HCT116 (cell line): ENCODE results near the gene GBX1. TPM values are rescaled to one million over a fixed set of nuclear protein-coding genes. Genes with fewer than 3 reads are reported as not detected.

Experiments used
- ATAC-seq: fragments of 200-7000 bp; cut with Tn5 transposase; 2 replicates; pipeline ENCODE4 v1.9.1; 2020; ENCODE audit warnings: mild to moderate bottlenecking, moderate library complexity
- BruUV-seq: library from RNA; stranded (reverse); fragments of 400-500 nt; replicated peaks from 2 replicates; lab custom pipeline; 2021; lab: Mats Ljungman, UMichigan
- CTCF ChIA-PET: fragments of 300-600 bp; sonication (Branson Sonifier 250); formaldehyde crosslinking; loops from one replicate; lab custom pipeline; 2021; ENCODE audit warnings: antibody characterized with exemption; lab: Charles Lee
- POLR2A ChIA-PET: fragments of 300-600, 350-600 bp; sonication (Branson Sonifier 250); formaldehyde crosslinking; loops from one replicate; lab custom pipeline; 2021; ENCODE audit warnings: antibody characterized with exemption; lab: Charles Lee
- RAD21 ChIA-PET, 2 experiments: fragments of 300-600 bp; sonication (Branson Sonifier 250); formaldehyde crosslinking; loops; one replicate each; lab custom pipeline; 2023; ENCODE audit warnings: low total read pairs in 2 of 2; ENCODE audit not compliant: uncharacterized antibody in 2 of 2, unreplicated experiment in 2 of 2, low non-redundant PET in 1 of 2; lab: Charles Lee
- DNase-seq: peaks from one replicate; pipeline ENCODE4 v3.0.0-alpha.2; 2010; ENCODE audit warnings: low read depth, low spot score
- H2AFZ ChIP-seq: fragments of 200-600 bp; shearing (Covaris generic), sonication (generic); 2 replicates; pipeline ENCODE4 v1.6.1; 2017; ENCODE audit warnings: low read depth, mixed run types, mixed read lengths, antibody characterized with exemption, low read length; ENCODE audit not compliant: poor library complexity, severe bottlenecking
- H3K27ac ChIP-seq: 2 replicates; pipeline ENCODE4 v1.5.1; 2012; ENCODE audit warnings: low read depth, low read length
- H3K27me3 ChIP-seq: fragments of 200-600 bp; sonication (generic); 2 replicates; pipeline ENCODE4 v1.6.1; 2016; ENCODE audit warnings: mixed run types, low read length, mixed read lengths; ENCODE audit not compliant: insufficient read depth
- H3K36me3 ChIP-seq, 2 experiments: fragments of 200-500 bp in 1 of 2; fragments of 200-600 bp in 1 of 2; sonication (Bioruptor generic) in 1 of 2; sonication (generic) in 1 of 2; 2 replicates each; pipeline versions ENCODE4 v1.5.1 to v1.6.1; 2014 to 2016; ENCODE audit warnings: low read length in 2 of 2, inconsistent platforms in 1 of 2, mixed read lengths in 1 of 2, mixed run types in 1 of 2; ENCODE audit not compliant: insufficient read depth in 2 of 2, control insufficient read depth in 1 of 2
- H3K4me1 ChIP-seq, 2 experiments: fragments of 200-600 bp in 1 of 2; sonication (generic) in 1 of 2; 2 replicates each; pipeline versions ENCODE4 v1.5.1 to v1.6.1; 2012 to 2017; ENCODE audit warnings: low read length in 2 of 2, inconsistent platforms in 1 of 2, mild to moderate bottlenecking in 1 of 2, mixed read lengths in 1 of 2, mixed run types in 1 of 2, moderate library complexity in 1 of 2; ENCODE audit not compliant: insufficient read depth in 2 of 2, control insufficient read depth in 1 of 2
- H3K4me2 ChIP-seq: fragments of 200-600 bp; sonication (generic); 2 replicates; pipeline ENCODE4 v1.6.1; 2017; ENCODE audit warnings: mixed run types, low read length, mixed read lengths
- H3K4me3 ChIP-seq, 2 experiments: fragments of 200-600 bp in 1 of 2; sonication (generic) in 1 of 2; replicated peaks in 1 of 2; 2 replicates each; pipeline ENCODE4 v1.5.1; 2011 to 2016; ENCODE audit warnings: low read length in 2 of 2, control low read depth in 1 of 2, low read depth in 1 of 2, mild to moderate bottlenecking in 1 of 2, mixed read lengths in 1 of 2, mixed run types in 1 of 2
- H3K79me2 ChIP-seq: fragments of 200-600 bp; sonication (generic); 2 replicates; pipeline ENCODE4 v1.6.1; 2017; ENCODE audit warnings: mild to moderate bottlenecking, mixed run types, low read length, moderate library complexity, mixed read lengths; ENCODE audit not compliant: insufficient read depth
- H3K9ac ChIP-seq: fragments of 200-600 bp; sonication (generic); 2 replicates; pipeline ENCODE4 v1.6.1; 2016; ENCODE audit warnings: low read length, mixed read lengths
- H3K9me2 ChIP-seq: fragments of 200-600 bp; sonication (generic), shearing (Covaris generic); 2 replicates; pipeline ENCODE4 v1.6.1; 2017; ENCODE audit warnings: mixed run types, mild to moderate bottlenecking, moderate library complexity; ENCODE audit not compliant: insufficient read depth
- H3K9me3 ChIP-seq, 2 experiments: fragments of 200-500 bp in 1 of 2; fragments of 200-600 bp in 1 of 2; sonication (Bioruptor generic) in 1 of 2; sonication (generic) in 1 of 2; 2 replicates each; pipeline ENCODE4 v1.6.1; 2014 to 2017; ENCODE audit warnings: low read length in 2 of 2, mixed read lengths in 2 of 2, inconsistent platforms in 1 of 2, low read depth in 1 of 2, mild to moderate bottlenecking in 1 of 2, mixed run types in 1 of 2, moderate library complexity in 1 of 2; ENCODE audit not compliant: control insufficient read depth in 1 of 2, insufficient read depth in 1 of 2
- H4K20me1 ChIP-seq: fragments of 200-600 bp; sonication (generic), shearing (Covaris generic); 2 replicates; pipeline ENCODE4 v1.6.1; 2017; ENCODE audit warnings: mixed run types, mild to moderate bottlenecking, moderate library complexity; ENCODE audit not compliant: insufficient read depth
- ATF3 ChIP-seq: IDR thresholded peaks from 2 replicates; pipeline ENCODE4 v1.6.1; 2012
- CBX3 ChIP-seq: IDR thresholded peaks from 2 replicates; pipeline ENCODE4 v1.6.1; 2012; ENCODE audit warnings: low read depth
- CEBPB ChIP-seq: IDR thresholded peaks from 2 replicates; pipeline ENCODE4 v1.6.1; 2012; ENCODE audit warnings: low read depth
- CTCF ChIP-seq, 3 experiments: fragments of 200-600 bp in 1 of 3; sonication (generic) in 1 of 3; IDR thresholded peaks in 2 of 3; conservative IDR thresholded peaks in 1 of 3; 2 replicates each; pipeline ENCODE4 v1.5.1; 2012 to 2017; ENCODE audit warnings: low read depth in 2 of 3, low read length in 2 of 3, antibody characterized with exemption in 1 of 3, borderline replicate concordance in 1 of 3, control low read depth in 1 of 3, mild to moderate bottlenecking in 1 of 3, mixed read lengths in 1 of 3, mixed run types in 1 of 3, moderate library complexity in 1 of 3; ENCODE audit not compliant: insufficient read depth in 1 of 3
- ELF1 ChIP-seq: IDR thresholded peaks from 2 replicates; pipeline ENCODE4 v1.6.1; 2012; ENCODE audit warnings: low read depth, borderline replicate concordance
- EZH2 ChIP-seq: fragments of 200-600 bp; sonication (generic); IDR thresholded peaks from 2 replicates; pipeline ENCODE4 v1.6.1; 2017; ENCODE audit warnings: antibody characterized with exemption, mixed run types
- FOSL1 ChIP-seq: IDR thresholded peaks from 2 replicates; pipeline ENCODE4 v1.6.1; 2012; ENCODE audit warnings: low read depth
- JUND ChIP-seq: IDR thresholded peaks from 2 replicates; pipeline ENCODE4 v1.6.1; 2012
- MAX ChIP-seq: IDR thresholded peaks from 2 replicates; pipeline ENCODE4 v1.6.1; 2012
- POLR2A ChIP-seq: IDR thresholded peaks from 2 replicates; pipeline ENCODE4 v1.7.0; 2011; ENCODE audit warnings: borderline replicate concordance; ENCODE audit not compliant: insufficient read depth, insufficient read length; ENCODE audit errors: extremely low read depth
- POLR2AphosphoS5 ChIP-seq: IDR thresholded peaks from 2 replicates; pipeline ENCODE4 v1.6.1; 2011; ENCODE audit warnings: mild to moderate bottlenecking, low read depth, low read length, moderate library complexity
- RAD21 ChIP-seq: IDR thresholded peaks from 2 replicates; pipeline ENCODE4 v1.6.1; 2012; ENCODE audit warnings: low read depth, mild to moderate bottlenecking
- REST ChIP-seq: IDR thresholded peaks from 2 replicates; pipeline ENCODE4 v1.6.1; 2012; ENCODE audit warnings: low read depth
- SP1 ChIP-seq: IDR thresholded peaks from 2 replicates; pipeline ENCODE4 v1.6.1; 2012; ENCODE audit warnings: low read depth
- SRF ChIP-seq: IDR thresholded peaks from 2 replicates; pipeline ENCODE4 v1.6.1; 2012; ENCODE audit warnings: low read depth
- TCF7L2 ChIP-seq: IDR thresholded peaks from 2 replicates; pipeline ENCODE4 v1.7.0; 2011; ENCODE audit warnings: borderline replicate concordance, inconsistent platforms; ENCODE audit not compliant: insufficient read depth, insufficient read length; ENCODE audit errors: extremely low read depth
- YY1 ChIP-seq: IDR thresholded peaks from 2 replicates; pipeline ENCODE4 v1.6.1; 2011; ENCODE audit warnings: low read length, low read depth, moderate library complexity, mild to moderate bottlenecking; ENCODE audit not compliant: insufficient replicate concordance; ENCODE audit errors: extremely low read depth
- ZBTB33 ChIP-seq: IDR thresholded peaks from 2 replicates; pipeline ENCODE4 v1.6.1; 2011; ENCODE audit warnings: mild to moderate bottlenecking, low read length, moderate library complexity; ENCODE audit not compliant: insufficient replicate concordance; ENCODE audit errors: extremely low read depth
- ZFX ChIP-seq: fragments of 450-650 bp; IDR thresholded peaks from 2 replicates; pipeline ENCODE4 v1.6.1; 2017
- intact Hi-C: fragments of 100-400 bp; cut with micrococcal nuclease; formaldehyde crosslinking; loops from 2 replicates; pipeline ENCODE4 v1.10.0; 2022
- total RNA-seq: library from RNA; stranded (reverse); gene quantifications from one replicate; pipeline ENCODE4 v1.2.1, GENCODE V29; 2021; ENCODE audit not compliant: unreplicated experiment

The GBX1 gene
- total RNA-seq, 1 experiment from 2014 or later: 0.86 TPM

- RAD21 ChIA-PET: no interaction called here
- Histone ChIP-seq H3K36me3 (no peaks in the 10 kb centered on the region), H3K4me3 (no peak overlapping the region), H3K27ac (no peak overlapping the region), H3K27me3 (peaks cover 23% of the 10 kb centered on the region; the same call in 1 of the 2 replicates), H3K9me3 (no peaks in the 10 kb centered on the region), H4K20me1 (no peaks in the 10 kb centered on the region), H3K9ac (no peak overlapping the region), H3K4me2 (no peak overlapping the region), H3K79me2 (no peaks in the 10 kb centered on the region), H2AFZ (no peak overlapping the region), H3K4me1 (no peaks in the 10 kb centered on the region), H3K9me2 (no peaks in the 10 kb centered on the region)
- POLR2A ChIA-PET: no interaction called here
- no peak for DNase-seq
- CTCF ChIA-PET: no interaction called here
- no TSS peak for BruUV-seq
- intact Hi-C loops: no loop called here
- no peak for ATAC-seq
- TF ChIP-seq CTCF (IDR thresholded peaks at IDR 0.05 in 2 of 3, conservative IDR thresholded peaks at IDR 0.05 in 1 of 3; ENCODE audit: borderline replicate concordance in 1 of 3, insufficient read depth in 1 of 3, low read depth in 2 of 3, low read length in 2 of 3) (no peak), ZBTB33 (no peak), ZFX (no peak), SRF (no peak), REST (no peak), POLR2A (no peak), ELF1 (no peak), POLR2AphosphoS5 (no peak), CBX3 (no peak), CEBPB (no peak), SP1 (no peak), JUND (no peak), RAD21 (no peak), FOSL1 (no peak), TCF7L2 (no peak), YY1 (no peak), EZH2 (no peak), ATF3 (no peak), MAX (no peak)
Observed at GRCh38 chr7:151198945-151199848, 31.7 kb upstream of the GBX1 start.
